GM23338 (cell line): Measurements from ENCODE around the gene L2HGDH. TPM values are rescaled to one million over a fixed set of nuclear protein-coding genes. Genes with fewer than 3 reads are reported as not detected.

Experiments used
- ATAC-seq: fragments of 200-7000 bp; cut with Tn5 transposase; 3 replicates; pipeline ENCODE4 v1.9.1; 2020
- DNase-seq: peaks from one replicate; pipeline ENCODE4 v3.0.0-alpha.2; 2015; ENCODE audit warnings: low spot score
- H2AFZ ChIP-seq: fragments of 200-600 bp; sonication (generic); 2 replicates; pipeline ENCODE4 v1.8.0; 2016; ENCODE audit warnings: antibody characterized with exemption, mild to moderate bottlenecking, moderate library complexity
- H3F3A ChIP-seq: fragments of 200-600 bp; sonication (generic); replicated peaks from 2 replicates; pipeline ENCODE4 v1.8.0; 2017; ENCODE audit warnings: antibody characterized with exemption, mixed run types, low read depth
- H3K27ac ChIP-seq: fragments of 200-600 bp; sonication (generic); 2 replicates; pipeline ENCODE4 v1.6.1; 2016; ENCODE audit warnings: low read depth
- H3K27me3 ChIP-seq: fragments of 200-600 bp; sonication (generic); 2 replicates; pipeline ENCODE4 v1.8.0; 2016; ENCODE audit warnings: mild to moderate bottlenecking, mixed run types, moderate library complexity; ENCODE audit not compliant: insufficient read depth
- H3K36me3 ChIP-seq: fragments of 200-600 bp; sonication (generic); 2 replicates; pipeline ENCODE4 v1.8.0; 2016; ENCODE audit warnings: mild to moderate bottlenecking; ENCODE audit not compliant: insufficient read depth
- H3K4me1 ChIP-seq: fragments of 200-600 bp; sonication (generic); 2 replicates; pipeline ENCODE4 v1.8.0; 2016; ENCODE audit warnings: mild to moderate bottlenecking, moderate library complexity; ENCODE audit not compliant: insufficient read depth
- H3K4me2 ChIP-seq: fragments of 200-600 bp; sonication (generic); 2 replicates; pipeline ENCODE4 v1.7.1; 2017; ENCODE audit warnings: mixed run types
- H3K4me3 ChIP-seq: fragments of 200-600 bp; sonication (generic); 2 replicates; pipeline ENCODE4 v1.6.1; 2016; ENCODE audit warnings: mixed run types
- H3K79me2 ChIP-seq: fragments of 200-600 bp; sonication (generic); replicated peaks from 2 replicates; pipeline ENCODE4 v1.8.0; 2017; ENCODE audit warnings: mild to moderate bottlenecking; ENCODE audit not compliant: insufficient read depth
- H3K9me2 ChIP-seq: fragments of 200-600 bp; sonication (generic); 2 replicates; pipeline ENCODE4 v1.8.0; 2017; ENCODE audit not compliant: insufficient read depth
- H4K20me1 ChIP-seq: fragments of 200-600 bp; sonication (generic); replicated peaks from 2 replicates; pipeline ENCODE4 v1.8.0; 2017; ENCODE audit warnings: mild to moderate bottlenecking; ENCODE audit not compliant: insufficient read depth
- H3K27ac Mint-ChIP-seq: 2 replicates; pipeline ENCODE4 v1.8.0; 2020; ENCODE audit warnings: inconsistent platforms, mild to moderate bottlenecking, moderate library complexity, mixed read lengths
- H3K27me3 Mint-ChIP-seq: 3 replicates; pipeline ENCODE4 v1.8.0; 2022; ENCODE audit warnings: low read depth, mild to moderate bottlenecking, moderate library complexity, mixed read lengths, inconsistent platforms; ENCODE audit not compliant: insufficient read depth, poor library complexity
- H3K36me3 Mint-ChIP-seq: 3 replicates; pipeline ENCODE4 v1.8.0; 2021; ENCODE audit warnings: low read depth, mild to moderate bottlenecking, inconsistent platforms, moderate library complexity, mixed read lengths
- H3K4me1 Mint-ChIP-seq: 3 replicates; pipeline ENCODE4 v1.8.0; 2020; ENCODE audit warnings: mild to moderate bottlenecking, inconsistent platforms, mixed read lengths
- H3K4me3 Mint-ChIP-seq: 3 replicates; pipeline ENCODE4 v1.8.0; 2021; ENCODE audit warnings: moderate library complexity, mild to moderate bottlenecking, inconsistent platforms, mixed read lengths
- H3K9me3 Mint-ChIP-seq: 3 replicates; pipeline ENCODE4 v1.8.0; 2020; ENCODE audit warnings: moderate library complexity, mild to moderate bottlenecking, inconsistent platforms, mixed read lengths
- EZH2 ChIP-seq: fragments of 200-600 bp; sonication (generic); IDR thresholded peaks from one replicate; pipeline ENCODE4 v1.8.0; 2017; ENCODE audit warnings: antibody characterized with exemption, mild to moderate bottlenecking, low read depth; ENCODE audit not compliant: unreplicated experiment
- EZH2phosphoT487 ChIP-seq: fragments of 200-600 bp; sonication (generic); IDR thresholded peaks from one replicate; pipeline ENCODE4 v1.8.1; 2018; ENCODE audit warnings: antibody characterized with exemption; ENCODE audit not compliant: unreplicated experiment
- JUNB ChIP-seq: IDR thresholded peaks from one replicate; pipeline ENCODE4 v1.6.1; 2016; ENCODE audit warnings: antibody characterized with exemption; ENCODE audit not compliant: unreplicated experiment
- NANOG ChIP-seq: IDR thresholded peaks from 2 replicates; pipeline ENCODE4 v1.6.1; 2016; ENCODE audit warnings: antibody characterized with exemption, borderline replicate concordance
- REST ChIP-seq: IDR thresholded peaks from one replicate; pipeline ENCODE4 v1.6.1; 2018; ENCODE audit warnings: antibody characterized with exemption; ENCODE audit not compliant: unreplicated experiment
- STAT1 ChIP-seq: IDR thresholded peaks from one replicate; pipeline ENCODE4 v1.6.1; 2016; ENCODE audit warnings: antibody characterized with exemption; ENCODE audit not compliant: unreplicated experiment
- ZNF114 ChIP-seq: fragments of 250-450 bp; sonication (Bioruptor Pico); IDR thresholded peaks from 2 replicates; pipeline ENCODE4 v1.5.0; 2020; ENCODE audit warnings: mild to moderate bottlenecking, moderate library complexity
- ZNF331 ChIP-seq: fragments of 250-450 bp; sonication (Bioruptor Pico); IDR thresholded peaks from 2 replicates; pipeline ENCODE4 v1.5.0; 2020; ENCODE audit warnings: low read depth, mild to moderate bottlenecking, moderate library complexity
- polyA plus RNA-seq: library from polyadenylated mRNA; unstranded; fragments of >200 nt; fragmentation: Nextera tagmentation; extraction: Ambion mirVana; gene quantifications from 2 replicates; pipeline ENCODE4 v1.2.1, GENCODE V29; 2016
- total RNA-seq: library from RNA; depleted of rRNA; stranded (reverse); fragments of >200 nt; shearing (Covaris generic); gene quantifications from 2 replicates; pipeline ENCODE4 v1.2.3, GENCODE V29; 2014
- TF ChIP-seq, protein P1 (sequence below), 2 experiments: fragments of 200-600 bp in 1 of 2; sonication (generic) in 1 of 2; conservative IDR thresholded peaks; 2 replicates each; pipeline versions ENCODE4 v1.5.1 to v1.6.1; 2016 to 2017; ENCODE audit warnings: antibody characterized with exemption in 2 of 2, low read depth in 2 of 2, mild to moderate bottlenecking in 2 of 2, moderate library complexity in 1 of 2

L2HGDH gene
- total and polyA plus RNA-seq, 2 experiments from 2014 or later, result 13.5 to 28.5 TPM

GRCh38 chr14:50339178-50339804 is 27.3 kb upstream of the L2HGDH start (continued):
- TF ChIP-seq REST, result no peak
- TF ChIP-seq STAT1, result no peak

DNA sequence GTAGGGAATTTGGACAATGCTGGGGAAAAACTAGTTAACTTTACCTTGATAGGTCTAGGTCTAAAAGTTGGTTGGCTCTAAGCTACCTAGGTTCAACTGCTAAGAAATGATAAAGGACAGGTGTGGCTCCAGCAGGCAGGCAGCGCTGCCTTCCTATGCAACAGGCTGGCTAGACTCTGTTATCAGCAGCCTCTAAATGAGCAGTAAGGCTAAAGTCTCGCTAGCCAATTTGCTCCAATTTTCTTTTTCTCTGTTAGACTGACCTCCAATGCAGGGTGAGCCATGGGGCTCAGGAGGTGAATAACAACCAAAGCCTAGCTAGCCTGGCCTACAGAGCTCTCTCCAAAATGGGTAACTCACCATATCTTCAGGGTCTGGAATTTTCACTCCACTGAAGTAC is 26.6 kb upstream of the L2HGDH start:
- Histone ChIP-seq H3K4me2 (no peak overlapping the region), H3F3A (no peaks in the 10 kb centered on the region), H3K4me3 (no peak overlapping the region), H3K4me1 (peaks cover 18% of the 10 kb centered on the region), H3K36me3 (no peaks in the 10 kb centered on the region), H3K9me2 (no peaks in the 10 kb centered on the region), H4K20me1 (no peaks in the 10 kb centered on the region), H3K27ac (no peak overlapping the region), H2AFZ (no peak overlapping the region), H3K27me3 (no peaks in the 10 kb centered on the region), H3K79me2 (no peaks in the 10 kb centered on the region)
- H3K27ac Mint-ChIP-seq, result no peak overlapping the region
- no peak overlapping the region for H3K4me3 Mint-ChIP-seq
- no peak for DNase-seq
- H3K9me3 Mint-ChIP-seq, result no peaks in the 10 kb centered on the region
- H3K4me1 Mint-ChIP-seq, result peaks cover 36% of the 10 kb centered on the region
- no peaks in the 10 kb centered on the region; the same call in 2 of the 3 replicates for H3K36me3 Mint-ChIP-seq
- H3K27me3 Mint-ChIP-seq, result peaks cover 4% of the 10 kb centered on the region
- TF ChIP-seq EZH2 (no peak), JUNB (no peak), ZNF331 (CRISPR knock-in tag) (no peak), NANOG (no peak), ZNF114 (CRISPR knock-in tag) (no peak), REST (no peak), STAT1 (no peak), EZH2phosphoT487 (no peak)
- TF ChIP-seq, protein P1, sequence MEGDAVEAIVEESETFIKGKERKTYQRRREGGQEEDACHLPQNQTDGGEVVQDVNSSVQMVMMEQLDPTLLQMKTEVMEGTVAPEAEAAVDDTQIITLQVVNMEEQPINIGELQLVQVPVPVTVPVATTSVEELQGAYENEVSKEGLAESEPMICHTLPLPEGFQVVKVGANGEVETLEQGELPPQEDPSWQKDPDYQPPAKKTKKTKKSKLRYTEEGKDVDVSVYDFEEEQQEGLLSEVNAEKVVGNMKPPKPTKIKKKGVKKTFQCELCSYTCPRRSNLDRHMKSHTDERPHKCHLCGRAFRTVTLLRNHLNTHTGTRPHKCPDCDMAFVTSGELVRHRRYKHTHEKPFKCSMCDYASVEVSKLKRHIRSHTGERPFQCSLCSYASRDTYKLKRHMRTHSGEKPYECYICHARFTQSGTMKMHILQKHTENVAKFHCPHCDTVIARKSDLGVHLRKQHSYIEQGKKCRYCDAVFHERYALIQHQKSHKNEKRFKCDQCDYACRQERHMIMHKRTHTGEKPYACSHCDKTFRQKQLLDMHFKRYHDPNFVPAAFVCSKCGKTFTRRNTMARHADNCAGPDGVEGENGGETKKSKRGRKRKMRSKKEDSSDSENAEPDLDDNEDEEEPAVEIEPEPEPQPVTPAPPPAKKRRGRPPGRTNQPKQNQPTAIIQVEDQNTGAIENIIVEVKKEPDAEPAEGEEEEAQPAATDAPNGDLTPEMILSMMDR (conservative IDR thresholded peaks at IDR 0.05; ENCODE audit: low read depth in 2 of 2), result no peak
- ATAC-seq, result no peak
